Activated T-cell treated with anti-CD3 and anti-CD28 coated beads, Interleukin-2, amount 50 U/mL, for 1 hour (primary cell): ENCODE measurements around the gene HSPA1A.
"Not testable (repeated sequence)": the region's sequence is repeated elsewhere in the genome, so short reads cannot be mapped to it uniquely, and the experiment has no call there.

Source experiments
- DNase-seq: peaks from one replicate; pipeline ENCODE4 v3.0.0-alpha.2; 2020

Gene HSPA1A

GRCh38 chr6:31781244-31782125 lies 33.9 kb upstream of the HSPA1A start:
- no peak for DNase-seq

- no peak for DNase-seq
These were observed 33.1 kb upstream of the HSPA1A start for GRCh38 chr6:31782126-31782855.

DNA sequence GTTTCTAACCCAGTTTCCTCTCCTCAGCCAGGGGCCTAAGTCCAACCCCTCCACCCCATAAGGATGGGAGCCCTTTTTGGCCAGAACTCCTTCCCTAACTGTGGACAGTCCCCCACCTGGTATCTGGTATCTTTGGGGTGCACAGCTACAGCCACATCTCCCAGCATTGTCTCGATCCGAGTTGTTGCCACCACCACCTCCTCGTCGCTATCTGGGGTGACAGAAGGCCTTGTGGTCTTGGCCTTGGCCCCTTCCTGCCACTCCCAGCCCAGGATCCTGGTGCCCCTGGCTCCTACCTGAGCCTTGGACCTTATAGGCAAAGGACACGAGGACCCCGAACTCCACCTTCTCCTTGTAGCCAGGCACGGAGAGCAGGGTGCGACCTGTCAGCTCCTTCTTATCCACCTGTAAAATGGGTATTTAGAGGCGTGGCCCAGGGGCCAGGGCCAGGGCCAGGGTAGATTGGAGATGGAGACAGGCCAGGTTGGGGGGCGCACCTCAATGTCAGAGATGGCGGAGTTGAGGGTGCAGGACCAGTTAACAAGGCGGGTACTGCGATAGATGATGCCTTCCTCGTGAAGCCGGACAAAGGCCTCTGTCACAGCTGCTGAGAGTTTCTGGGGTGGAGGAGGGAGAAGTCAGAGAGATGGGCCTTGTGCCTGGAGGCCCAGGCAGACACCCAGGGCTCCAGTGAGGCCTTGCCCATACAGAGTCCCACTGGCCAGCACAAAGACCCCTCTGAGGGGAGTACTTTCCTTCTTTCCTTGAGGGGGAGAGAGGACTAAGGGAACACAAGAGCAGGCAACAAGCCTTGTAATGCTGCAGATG lies 31.0 kb upstream of the HSPA1A start:
- DNase-seq, result no peak

GRCh38 chr6:31785475-31785874 lies 29.9 kb upstream of the HSPA1A start:
- DNase-seq, result no peak

- DNase-seq, result peak; percentile 41
These were observed 23.8 kb upstream of the HSPA1A start for GRCh38 chr6:31791324-31792089.

DNA sequence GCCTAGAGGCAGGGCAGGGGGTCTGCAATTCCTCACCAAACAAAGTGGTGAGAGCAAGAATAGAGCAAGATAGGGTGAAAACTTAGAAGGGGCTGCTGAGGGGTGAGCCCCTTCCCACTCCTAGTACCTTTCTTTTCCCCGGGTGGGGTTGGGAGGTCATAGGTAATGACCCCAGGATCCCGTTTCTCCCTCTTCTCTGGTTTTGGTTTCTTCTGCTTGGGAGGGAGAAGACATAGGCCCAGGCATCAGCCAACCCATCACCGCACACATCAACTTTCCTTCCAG lies 23.3 kb upstream of the HSPA1A start:
- no peak for DNase-seq

DNA sequence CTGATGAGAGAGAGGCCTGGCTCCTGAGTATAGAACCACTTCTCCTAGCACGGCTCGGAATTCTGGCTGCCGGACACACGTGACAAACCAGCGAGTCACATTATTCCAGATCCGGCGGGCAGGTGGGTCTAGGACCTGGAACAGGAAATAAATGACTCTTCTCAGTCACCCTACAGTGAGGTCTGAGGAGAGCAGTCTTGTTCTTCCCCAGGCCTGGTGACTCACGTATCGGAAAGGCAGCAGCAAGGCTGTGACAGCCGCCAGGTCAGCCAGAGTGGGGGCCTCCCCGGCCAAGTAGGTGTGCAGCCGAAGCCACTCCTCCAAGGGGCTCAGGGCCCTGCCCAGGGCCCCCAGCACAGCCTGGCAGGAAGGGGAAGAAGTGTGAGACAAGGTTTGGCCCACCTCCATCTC lies 22.6 kb upstream of the HSPA1A start:
- DNase-seq, result no peak

GRCh38 chr6:31793927-31794245 lies 21.5 kb upstream of the HSPA1A start:
- not testable (repeated sequence) for DNase-seq

DNA sequence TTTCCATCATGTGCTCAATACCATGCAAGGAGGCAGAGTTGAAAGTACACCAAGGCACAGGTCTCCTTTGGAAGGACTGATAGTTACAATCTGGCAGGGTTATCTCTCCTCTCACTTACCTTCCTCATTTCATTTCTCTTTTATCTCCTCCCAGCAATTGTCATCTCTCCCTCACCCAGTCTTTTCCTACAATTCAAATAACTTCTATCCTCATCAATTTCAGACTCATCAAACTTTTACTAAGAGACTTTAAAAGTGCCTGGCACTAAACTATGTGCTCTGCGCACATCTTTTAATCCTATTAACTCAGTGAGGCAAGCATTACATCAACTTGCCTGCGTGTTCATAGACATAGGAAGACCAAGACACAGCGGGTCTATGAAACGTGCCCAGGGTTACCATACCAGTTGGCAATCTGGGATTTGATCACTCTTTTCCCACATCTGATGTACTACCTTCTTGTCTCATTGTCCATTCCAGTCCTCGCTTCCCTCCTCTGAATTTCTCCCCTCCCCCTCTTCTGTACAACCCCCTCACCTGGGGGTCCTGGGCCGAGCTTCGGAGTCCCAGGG lies 21.0 kb upstream of the HSPA1A start:
- no peak for DNase-seq

- peak; percentile 34 for DNase-seq
These were observed 20.3 kb upstream of the HSPA1A start for GRCh38 chr6:31794866-31795615.

DNA sequence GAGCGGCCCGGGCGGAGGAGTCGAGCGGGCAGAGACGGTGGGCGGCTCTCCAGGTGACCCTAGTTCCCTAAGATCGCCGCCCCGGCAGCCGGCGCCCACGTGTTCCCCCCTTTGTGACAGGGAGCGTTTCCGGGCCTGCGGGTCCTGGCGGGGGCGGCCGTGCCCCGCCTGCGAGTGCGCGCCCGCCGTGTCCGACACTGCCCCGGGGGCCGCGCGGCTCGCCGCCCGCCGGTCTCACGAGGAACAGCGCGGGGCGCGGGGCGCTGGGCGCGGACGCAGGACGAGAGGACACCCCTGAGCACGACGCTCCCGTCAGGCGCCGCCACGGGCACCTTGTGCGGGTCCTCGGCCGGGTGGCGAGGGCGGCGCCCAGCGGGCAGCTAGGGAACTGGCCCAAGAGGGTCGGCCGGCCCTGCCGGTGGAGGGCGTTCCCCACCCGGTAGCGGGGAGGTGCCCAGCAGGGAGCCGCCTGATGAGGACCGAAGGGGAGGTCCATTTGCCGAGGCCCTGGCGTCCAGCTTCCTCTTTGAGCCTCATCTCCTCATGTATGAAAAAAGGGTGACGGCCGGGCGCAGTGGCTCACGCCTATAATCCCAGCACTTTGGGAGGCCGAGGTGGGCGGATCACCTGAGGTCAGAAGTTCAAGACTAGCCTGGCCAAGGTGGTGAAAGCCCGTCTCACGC lies 19.6 kb upstream of the HSPA1A start, which contains the start of gene VARS1:
Gene VARS1 (minus strand): TSS at position 137 of the 683 bp plus-strand sequence. CDS start 535 bp downstream, outside the sequence.
- peak; percentile 92 for DNase-seq

DNA sequence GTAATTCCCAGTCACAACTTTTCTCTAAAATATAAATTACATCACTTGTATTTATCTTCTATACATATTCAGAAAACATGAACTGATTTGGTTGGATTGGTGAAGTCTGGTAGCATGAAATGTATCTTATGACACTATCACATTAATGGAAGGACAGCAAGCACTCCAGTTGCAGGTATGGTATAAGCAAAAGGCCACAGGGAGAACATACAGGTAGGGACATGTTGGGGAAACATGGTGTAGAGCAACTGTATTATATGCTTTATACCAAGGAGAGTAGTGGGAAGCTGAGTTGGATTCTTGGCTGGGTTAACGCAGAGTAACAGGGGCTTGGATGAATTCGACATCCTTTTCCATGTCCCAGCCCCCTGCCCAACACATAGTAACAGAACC lies 18.4 kb upstream of the HSPA1A start:
- DNase-seq, result no peak

DNA sequence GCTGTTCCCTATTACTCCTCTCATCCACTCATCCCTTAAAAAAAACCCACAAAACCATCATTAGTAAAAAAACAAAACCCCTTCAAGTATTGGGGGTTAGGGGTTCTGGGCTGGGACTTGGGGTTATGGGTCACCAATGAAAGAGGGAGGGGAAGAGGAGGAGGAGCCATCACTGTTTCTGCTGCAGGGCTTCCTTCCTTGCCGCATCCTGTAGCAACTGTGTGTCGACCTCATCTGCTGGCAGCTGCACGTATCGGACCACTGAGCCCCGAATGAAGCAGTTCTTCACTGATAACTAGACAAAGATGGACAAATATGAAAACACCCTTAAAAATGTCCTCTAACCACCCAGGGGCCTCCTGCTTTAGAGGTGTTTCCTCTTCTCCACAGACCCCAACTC lies 17.8 kb upstream of the HSPA1A start:
- DNase-seq, result no peak

DNA sequence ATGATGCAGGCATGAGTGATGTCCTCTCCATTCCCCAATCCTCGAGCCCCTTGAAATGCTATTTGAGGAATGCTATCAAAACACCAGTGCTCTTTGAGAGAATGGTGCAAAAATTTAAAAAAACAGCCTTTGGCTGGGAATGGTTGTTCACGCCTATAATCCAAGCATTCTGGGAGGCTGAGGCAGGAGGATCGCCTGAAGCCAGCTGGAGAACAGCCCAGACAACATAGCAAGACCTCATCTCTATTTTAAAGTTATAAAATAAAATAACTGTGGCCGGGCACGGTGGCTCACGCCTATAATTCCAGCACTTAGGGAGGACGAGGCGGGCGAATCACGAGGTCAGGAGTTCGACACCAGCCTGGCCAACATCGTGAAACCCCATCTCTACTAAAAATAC lies 15.6 kb upstream of the HSPA1A start:
- DNase-seq, result no peak

- DNase-seq, result not testable (repeated sequence)
These were observed 14.1 kb upstream of the HSPA1A start for GRCh38 chr6:31801031-31801927.

DNA sequence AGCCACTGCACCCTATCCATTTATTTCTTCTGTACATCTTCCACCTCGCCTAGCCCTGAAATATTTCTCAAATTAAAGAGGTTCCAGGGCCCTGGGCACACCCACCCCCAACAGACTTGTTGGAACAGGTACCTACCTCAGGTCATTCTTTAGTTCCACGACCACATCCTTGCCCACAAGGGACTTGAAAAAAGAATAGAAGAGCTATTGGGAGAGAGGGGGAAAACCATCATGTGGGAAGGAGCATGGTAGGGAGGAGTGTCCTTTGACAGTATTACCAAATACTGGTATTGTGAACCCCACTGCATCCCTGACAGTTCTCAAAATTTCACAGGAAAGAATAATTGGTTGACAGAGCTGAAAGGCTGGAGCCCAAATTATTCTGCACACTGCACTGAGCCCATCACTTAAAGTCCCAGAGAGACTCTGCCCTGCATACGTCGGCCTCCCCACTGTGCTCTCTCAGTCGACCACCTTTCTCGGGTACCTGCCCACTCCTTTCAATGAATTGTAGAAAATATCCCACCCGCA lies 9.3 kb upstream of the HSPA1A start:
- peak; percentile 28 for DNase-seq

GRCh38 chr6:31806470-31807272 lies 8.7 kb upstream of the HSPA1A start, which contains the start of gene LSM2:
TSS of gene LSM2 (minus strand) at chr6:31806966. CDS start at chr6:31806757, 209 bp downstream.
- DNase-seq, result peak; percentile 96

- DNase-seq, result not testable (repeated sequence)
These were observed 6.7 kb upstream of the HSPA1A start for GRCh38 chr6:31808599-31808998.

GRCh38 chr6:31811645-31812044 lies 3.7 kb upstream of the HSPA1A start:
- DNase-seq, result no peak
